Dermis blood vessel endothelial cell (primary cell): Measurements from ENCODE around the gene TARS2. TPM values are rescaled to one million over a fixed set of nuclear protein-coding genes. Genes with fewer than 3 reads are reported as not detected.

Source experiments
- DNase-seq: peaks from one replicate; pipeline ENCODE4 v3.0.0; 2010
- total RNA-seq: library from RNA; depleted of rRNA; stranded (reverse); fragments of >200 nt; gene quantifications from 2 replicates; pipeline ENCODE4 v1.2.3, GENCODE V29; 2014

TARS2 gene
- 10.4 and 16.0 TPM in 2 replicates for total RNA-seq

GRCh38 chr1:150486966-150487762 lies at the start of gene TARS2:
Gene TARS2 (plus strand): TSS chr1:150487419. CDS start chr1:150487451, 32 bp downstream.
- DNase-seq: peak; percentile 99

- no peak for DNase-seq
Observed at GRCh38 chr1:150441121-150441520, 46.1 kb upstream of the TARS2 start.

- no peak for DNase-seq
Observed at GRCh38 chr1:150444232-150444631, 43.0 kb upstream of the TARS2 start.

GRCh38 chr1:150456146-150456647 lies 31.0 kb upstream of the TARS2 start:
- DNase-seq: no peak

GRCh38 chr1:150464422-150464826 lies 22.8 kb upstream of the TARS2 start:
- DNase-seq: peak; percentile 84

- DNase-seq: no peak
Observed at GRCh38 chr1:150466964-150467363, 20.3 kb upstream of the TARS2 start.

GRCh38 chr1:150469291-150469690 lies 17.9 kb upstream of the TARS2 start:
- no peak for DNase-seq

- no peak for DNase-seq
Observed at GRCh38 chr1:150472601-150473200, 14.5 kb upstream of the TARS2 start.

GRCh38 chr1:150473659-150474058 lies 13.6 kb upstream of the TARS2 start:
- no peak for DNase-seq

- DNase-seq: no peak
Observed at GRCh38 chr1:150474869-150475268, 12.3 kb upstream of the TARS2 start.

GRCh38 chr1:150476754-150477153 lies 10.5 kb upstream of the TARS2 start:
- no peak for DNase-seq

- no peak for DNase-seq
Observed at GRCh38 chr1:150477320-150477719, 9.9 kb upstream of the TARS2 start.

GRCh38 chr1:150477733-150478132 lies 9.5 kb upstream of the TARS2 start:
- DNase-seq: peak; percentile 19

- DNase-seq: no peak
Observed at GRCh38 chr1:150479370-150479769, 7.8 kb upstream of the TARS2 start.

GRCh38 chr1:150479927-150480352 lies 7.3 kb upstream of the TARS2 start:
- no peak for DNase-seq

GRCh38 chr1:150484431-150484830 lies 2.8 kb upstream of the TARS2 start:
- no peak for DNase-seq

GRCh38 chr1:150484861-150485260 lies 2.4 kb upstream of the TARS2 start:
- DNase-seq: peak; percentile 47

- peak; percentile 13 for DNase-seq
Observed at GRCh38 chr1:150487763-150488115, 520 bp downstream of the TARS2 start.

- no peak for DNase-seq
Observed at GRCh38 chr1:150493175-150493574, 6.0 kb downstream of the TARS2 start.

GRCh38 chr1:150498342-150498741 lies 11.1 kb downstream of the TARS2 start:
- DNase-seq: no peak

GRCh38 chr1:150505431-150505830 lies 18.2 kb downstream of the TARS2 start:
- DNase-seq: no peak

GRCh38 chr1:150507912-150508864 lies 21.0 kb downstream of the TARS2 start, which contains the start of gene ECM1:
Gene ECM1 (plus strand): TSS chr1:150508109. CDS start chr1:150508210, 101 bp downstream.
- peak; percentile 84 for DNase-seq

GRCh38 chr1:150508982-150509381 lies 21.8 kb downstream of the TARS2 start:
- DNase-seq: no peak
